RWPE2 (cell line): ENCODE results near the gene CHST14.
A peak's percentile ranks its signal among the peaks of the same experiment; 100 is the strongest.

ENCODE experiments used
- ATAC-seq: fragments of 200-7000 bp; cut with Tn5 transposase; 3 replicates; pipeline ENCODE4 v1.9.1; 2021; ENCODE audit warnings: low read depth
- DNase-seq: peaks from one replicate; pipeline ENCODE4 v3.0.0-alpha.2; 2020; ENCODE audit warnings: low spot score
- H3K27ac ChIP-seq: fragments of 450-650 bp; 2 replicates; pipeline ENCODE4 v1.5.1; 2017; ENCODE audit warnings: mild to moderate bottlenecking; ENCODE audit not compliant: poor library complexity, severe bottlenecking
- H3K27me3 ChIP-seq: fragments of 250-450 bp; sonication (Bioruptor Pico); 2 replicates; pipeline ENCODE4 v1.5.1; 2021; ENCODE audit warnings: mild to moderate bottlenecking, moderate library complexity; ENCODE audit not compliant: insufficient read depth, poor library complexity, severe bottlenecking
- H3K36me3 ChIP-seq: fragments of 250-450 bp; sonication (Bioruptor Pico); 2 replicates; pipeline ENCODE4 v1.5.1; 2020; ENCODE audit warnings: low read depth, mild to moderate bottlenecking, moderate library complexity
- H3K4me1 ChIP-seq: fragments of 250-450 bp; sonication (Bioruptor Pico); 2 replicates; pipeline ENCODE4 v1.5.1; 2021; ENCODE audit warnings: mild to moderate bottlenecking, moderate library complexity; ENCODE audit not compliant: insufficient read depth, poor library complexity, severe bottlenecking
- H3K4me3 ChIP-seq: fragments of 250-450 bp; sonication (Bioruptor Pico); 2 replicates; pipeline ENCODE4 v1.5.1; 2021; ENCODE audit warnings: mild to moderate bottlenecking, moderate library complexity; ENCODE audit not compliant: severe bottlenecking
- H3K9me3 ChIP-seq: fragments of 250-450 bp; sonication (Bioruptor Pico); 2 replicates; pipeline ENCODE4 v1.5.1; 2021; ENCODE audit warnings: mild to moderate bottlenecking, moderate library complexity; ENCODE audit not compliant: severe bottlenecking
- CTCF ChIP-seq: fragments of 450-650 bp; IDR thresholded peaks from one replicate; pipeline ENCODE4 v1.5.1; 2017; ENCODE audit warnings: mild to moderate bottlenecking, moderate library complexity; ENCODE audit not compliant: poor library complexity, severe bottlenecking

CHST14 gene

DNA sequence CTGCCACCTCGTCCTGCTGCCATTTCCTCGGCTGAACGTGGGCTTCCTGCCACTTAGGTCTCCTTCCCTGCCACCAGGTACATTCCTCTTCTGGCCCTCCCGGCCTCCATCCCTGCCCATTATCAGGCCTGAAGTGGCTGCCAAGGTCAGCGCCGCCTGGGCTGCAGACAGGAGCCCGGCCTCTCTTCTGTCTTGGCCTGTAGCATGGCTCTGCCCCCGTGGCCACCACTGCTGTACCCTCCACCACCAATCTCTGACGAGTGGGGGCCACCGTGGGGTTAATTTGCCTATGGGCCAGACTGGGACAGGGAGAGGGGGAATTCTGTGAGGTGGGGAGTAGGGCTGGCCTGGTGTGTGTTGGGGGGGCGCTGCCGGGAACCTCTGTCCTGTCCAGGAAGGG is 32.1 kb upstream of the CHST14 start:
- no peak for DNase-seq
- Histone ChIP-seq H3K4me1 (no peaks in the 10 kb centered on the region), H3K4me3 (no peak overlapping the region)

DNA sequence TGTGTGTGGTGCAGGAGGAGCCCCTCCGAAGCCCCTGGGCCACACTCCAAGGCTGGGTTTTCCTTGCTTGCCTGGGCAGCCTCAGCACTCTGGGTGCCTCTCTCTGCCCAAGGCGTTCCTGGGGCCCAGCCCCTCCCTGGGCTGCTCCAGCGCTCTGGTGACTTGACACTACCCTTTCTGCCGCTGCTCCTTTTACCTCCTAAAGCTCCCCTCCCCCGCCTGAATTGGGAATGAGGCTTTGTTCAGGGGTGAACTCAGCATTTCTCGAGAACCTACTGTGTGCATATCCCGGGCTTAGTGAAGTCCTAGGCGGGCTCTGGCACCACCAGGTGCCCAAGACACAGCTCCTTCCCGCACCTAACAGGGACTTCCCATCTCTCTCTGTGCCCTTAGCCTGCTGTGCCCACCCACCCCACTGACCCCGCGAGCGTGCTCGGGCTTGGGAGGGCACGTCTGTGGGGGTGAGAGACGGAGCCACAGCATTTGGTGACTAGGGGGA is 31.3 kb upstream of the CHST14 start:
- Histone ChIP-seq H3K4me3 (peak overlapping the region; percentile 96), H3K27ac (no peak overlapping the region), H3K9me3 (no peaks in the 10 kb centered on the region), H3K36me3 (no peaks in the 10 kb centered on the region), H3K4me1 (no peaks in the 10 kb centered on the region), H3K27me3 (peaks cover 27% of the 10 kb centered on the region)
- DNase-seq = no peak
- peak; percentile 11 for ATAC-seq
- TF ChIP-seq CTCF = no peak

More for the DNA sequence above, 32.1 kb upstream of the CHST14 start:
- no peak overlapping the region for H3K27ac ChIP-seq
- TF ChIP-seq CTCF = no peak
- peaks cover 28% of the 10 kb centered on the region for H3K27me3 ChIP-seq
- no peaks in the 10 kb centered on the region for H3K9me3 ChIP-seq
- no peak for ATAC-seq
- H3K36me3 ChIP-seq = no peaks in the 10 kb centered on the region

GRCh38 chr15:40439960-40440742 is 30.6 kb upstream of the CHST14 start:
- Histone ChIP-seq H3K36me3 (no peaks in the 10 kb centered on the region), H3K9me3 (no peaks in the 10 kb centered on the region), H3K4me1 (peaks cover under 1% of the 10 kb centered on the region), H3K4me3 (peak overlapping the region; percentile 96), H3K27ac (no peak overlapping the region), H3K27me3 (peaks cover 22% of the 10 kb centered on the region)
- peak; percentile 30 for ATAC-seq
- TF ChIP-seq CTCF = no peak
- DNase-seq = peak; percentile 78

DNA sequence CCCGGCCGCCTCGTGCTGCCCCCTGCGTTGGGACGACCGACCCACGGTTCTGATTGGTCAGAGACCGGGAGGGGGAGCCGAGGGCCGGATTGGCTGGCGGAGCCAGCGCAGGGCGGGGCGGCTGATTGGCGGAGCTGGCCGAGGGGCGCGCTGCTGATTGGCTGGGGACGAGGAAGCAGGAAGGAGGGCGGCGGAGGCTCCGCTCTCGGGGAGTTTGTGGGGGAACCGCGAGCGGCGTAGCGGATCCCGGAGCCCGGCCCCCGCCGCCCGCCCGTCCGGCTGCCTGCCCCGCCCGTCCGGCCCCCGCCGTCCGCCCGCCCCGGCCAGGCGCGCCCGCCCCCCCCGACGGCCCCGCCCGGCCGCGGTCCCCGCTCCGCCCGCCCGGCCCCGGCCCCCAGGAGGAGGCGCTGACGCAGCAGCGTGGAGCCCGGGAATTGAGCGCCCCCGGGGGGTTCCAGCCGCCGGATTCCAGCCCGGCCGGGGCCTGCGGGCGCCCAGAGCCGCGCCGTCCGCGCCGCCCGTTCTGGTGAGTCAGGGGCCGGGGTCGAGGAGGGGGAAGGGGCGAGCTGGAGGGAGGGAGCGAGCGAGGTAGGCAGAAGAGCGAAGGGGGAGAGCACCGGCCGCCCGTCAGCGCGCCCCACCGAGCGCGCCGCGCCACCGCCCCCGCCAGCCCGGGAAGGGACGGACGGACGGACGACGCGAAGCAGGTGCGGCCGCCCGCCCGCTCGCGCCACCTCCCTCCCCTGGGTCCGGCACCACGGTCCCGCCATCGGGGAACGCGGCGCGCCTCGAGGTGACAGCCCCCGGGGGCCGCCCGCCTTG is 29.8 kb upstream of the CHST14 start, which contains the start of gene BAHD1:
Gene BAHD1 (plus strand): TSS at position 211 of the 822 bp plus-strand sequence. CDS start 17,512 bp downstream, outside the sequence.
- peaks cover 15% of the 10 kb centered on the region for H3K27me3 ChIP-seq
- DNase-seq (peak; percentile 99), ATAC-seq (peak; percentile 82)
- peaks cover 7% of the 10 kb centered on the region for H3K4me1 ChIP-seq
- H3K4me3 ChIP-seq = peak within 1 kb of the TSS; percentile 96
- H3K27ac ChIP-seq = peak within 1 kb of the TSS; percentile 31
- H3K36me3 ChIP-seq = no peaks in the 10 kb centered on the region
- TF ChIP-seq CTCF = peak; percentile 61
- no peaks in the 10 kb centered on the region for H3K9me3 ChIP-seq
